NCI-H1417 treated with DMSO at 0.1 percent for 48 hours (cell line): ENCODE data around the gene SERPINE1.
"Not testable (repeated sequence)": the region's sequence is repeated elsewhere in the genome, so short reads cannot be mapped to it uniquely, and the experiment has no call there.

Experiments
- DNase-seq: peaks from one replicate; lab custom pipeline; 2025; lab: John Stamatoyannopoulos, UW

The SERPINE1 gene

DNA sequence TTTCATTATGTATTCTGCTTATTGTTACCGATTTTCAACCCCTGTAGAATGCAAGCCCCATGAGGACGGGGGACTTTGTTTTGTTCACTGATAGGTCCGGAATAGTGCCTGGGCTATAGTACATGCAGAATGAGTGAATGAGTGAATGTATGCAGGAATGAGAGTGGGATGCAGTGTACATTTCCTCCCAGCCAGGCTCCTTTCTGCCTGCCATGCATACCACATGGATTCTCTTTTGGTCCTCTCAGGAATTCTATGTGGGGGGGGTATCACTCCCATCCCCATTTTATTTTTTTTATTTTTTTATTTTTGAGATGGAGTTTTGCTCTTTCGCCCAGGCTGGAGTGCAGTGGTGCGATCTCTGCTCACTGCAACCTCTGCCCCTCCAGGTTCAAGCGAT lies 24.9 kb upstream of the SERPINE1 start:
- no peak for DNase-seq

DNA sequence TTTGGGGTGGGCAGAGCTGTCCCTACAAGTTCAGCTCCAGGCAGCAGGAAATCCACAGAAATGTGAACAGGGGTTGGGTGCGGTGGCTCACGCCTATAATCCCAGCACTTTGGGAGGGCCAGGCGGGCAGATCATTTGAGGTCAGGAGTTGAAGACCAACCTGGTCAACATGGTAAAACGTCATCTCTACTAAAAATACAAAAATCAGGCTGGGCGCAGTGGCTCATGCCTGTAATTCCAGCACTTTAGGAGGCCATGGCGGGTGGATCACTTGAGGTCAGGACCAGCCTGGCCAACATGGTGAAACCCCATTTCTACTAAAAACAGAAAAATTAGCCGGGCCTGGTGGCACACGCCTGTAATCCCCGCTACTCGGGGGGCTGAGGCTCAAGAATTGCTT lies 23.2 kb upstream of the SERPINE1 start:
- DNase-seq: not testable (repeated sequence)

DNA sequence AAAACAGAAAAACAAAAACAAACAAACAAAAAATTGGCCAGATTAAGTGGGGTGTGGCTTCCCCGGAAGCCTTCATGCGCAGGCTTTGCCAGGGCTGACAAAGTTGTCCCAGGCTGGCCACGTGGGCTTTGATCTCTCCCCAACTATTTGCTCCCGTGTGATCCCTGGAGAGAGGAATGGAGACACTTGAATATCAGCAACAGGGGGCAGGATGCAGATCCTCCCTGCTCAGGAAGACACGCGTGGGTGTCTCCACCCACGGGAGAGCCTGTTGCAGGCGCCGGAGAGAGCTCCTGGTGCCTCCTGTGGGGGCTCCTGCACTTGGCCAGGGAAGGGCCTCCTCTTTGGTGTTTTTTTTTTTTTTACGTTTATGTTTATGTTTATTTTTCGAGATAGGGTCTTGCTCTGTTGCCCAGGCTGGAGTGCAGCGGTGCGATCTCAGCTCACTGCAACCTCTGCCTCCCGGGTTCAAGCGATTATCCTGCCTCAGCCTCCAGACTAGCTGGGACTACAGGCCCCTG lies 22.7 kb upstream of the SERPINE1 start:
- no peak for DNase-seq

DNA sequence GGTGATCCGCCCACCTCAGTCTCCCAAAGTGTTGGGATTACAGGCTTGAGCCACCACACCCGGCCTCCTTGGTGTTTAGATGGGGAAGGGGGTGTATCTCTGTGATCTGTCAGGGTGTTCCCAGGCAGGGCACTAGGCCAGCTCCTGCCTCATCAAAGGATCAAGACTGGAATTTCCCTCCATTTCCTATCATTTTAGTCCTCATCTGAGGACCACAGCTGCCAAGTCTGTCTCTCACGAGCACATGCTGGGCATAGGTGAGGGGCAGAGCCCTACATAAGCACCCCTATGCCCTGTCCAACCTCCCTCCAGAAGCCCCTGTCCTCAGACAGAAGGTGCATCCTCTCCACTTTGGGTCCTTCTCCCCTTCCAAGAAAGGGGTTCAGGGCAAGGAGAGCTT lies 22.1 kb upstream of the SERPINE1 start:
- no peak for DNase-seq

DNA sequence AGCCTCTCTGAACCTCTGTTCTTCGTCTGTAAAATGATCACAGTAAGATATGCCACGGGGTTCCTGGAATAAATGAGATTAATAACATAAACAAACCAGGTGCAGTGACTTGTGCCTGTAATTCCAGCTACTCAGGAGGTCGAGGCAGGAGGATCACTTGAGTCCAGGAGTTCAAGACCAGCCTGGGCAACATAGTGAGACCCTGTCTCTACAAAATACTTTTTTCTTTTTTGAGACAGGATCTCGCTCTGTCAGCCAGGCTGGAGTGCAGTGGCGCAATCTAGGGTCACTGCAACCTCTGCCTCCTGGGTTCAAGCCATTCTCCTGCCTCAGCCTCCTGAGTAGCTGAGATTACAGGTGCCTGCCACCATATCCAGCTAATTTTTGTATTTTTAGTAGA lies 21.7 kb upstream of the SERPINE1 start:
- not testable (repeated sequence) for DNase-seq

DNA sequence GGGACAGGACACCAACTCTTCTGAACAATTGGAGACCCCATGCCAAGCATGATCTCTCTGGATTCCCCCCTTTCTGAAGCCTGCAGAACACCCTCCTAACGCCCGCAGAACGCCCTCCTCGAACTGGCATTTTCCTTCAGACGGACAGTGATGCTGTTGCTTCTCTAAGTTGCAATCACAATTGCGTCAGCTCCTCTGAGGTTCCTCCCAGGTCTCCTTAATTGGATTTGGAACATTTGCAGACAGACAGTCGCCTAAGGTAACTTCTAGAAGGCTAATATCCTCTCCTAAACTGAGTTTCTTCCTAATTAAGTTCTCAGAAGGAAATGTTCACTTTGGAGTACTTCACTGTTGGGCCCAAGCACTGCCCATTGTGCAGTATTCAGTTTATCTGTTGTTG lies 20.5 kb upstream of the SERPINE1 start:
- no peak for DNase-seq

DNA sequence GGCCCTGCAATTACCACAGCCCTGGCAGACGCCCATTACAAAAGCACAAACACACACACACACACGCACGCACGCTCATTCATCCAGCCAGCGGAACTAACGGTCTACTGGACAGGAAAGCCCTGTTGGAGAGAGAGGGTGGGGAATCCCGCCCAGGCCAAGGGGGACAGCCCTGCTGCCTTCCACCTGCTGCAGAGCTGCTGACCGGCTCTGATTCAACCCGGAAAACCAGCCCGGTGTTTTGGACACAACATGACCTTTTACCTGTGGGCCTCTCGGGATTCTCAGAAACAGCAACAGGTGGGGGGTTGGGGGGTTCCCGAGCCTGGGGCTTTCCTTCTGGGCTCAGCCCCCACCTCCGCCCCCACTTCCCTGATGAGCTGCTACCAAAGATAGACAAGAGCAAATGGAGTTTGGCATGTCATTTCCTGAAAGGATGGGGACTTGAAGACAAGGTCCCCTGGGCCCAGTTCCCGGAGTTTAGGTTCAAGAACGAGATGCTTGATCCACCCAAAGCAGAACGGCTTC lies 18.5 kb upstream of the SERPINE1 start:
- no peak for DNase-seq

DNA sequence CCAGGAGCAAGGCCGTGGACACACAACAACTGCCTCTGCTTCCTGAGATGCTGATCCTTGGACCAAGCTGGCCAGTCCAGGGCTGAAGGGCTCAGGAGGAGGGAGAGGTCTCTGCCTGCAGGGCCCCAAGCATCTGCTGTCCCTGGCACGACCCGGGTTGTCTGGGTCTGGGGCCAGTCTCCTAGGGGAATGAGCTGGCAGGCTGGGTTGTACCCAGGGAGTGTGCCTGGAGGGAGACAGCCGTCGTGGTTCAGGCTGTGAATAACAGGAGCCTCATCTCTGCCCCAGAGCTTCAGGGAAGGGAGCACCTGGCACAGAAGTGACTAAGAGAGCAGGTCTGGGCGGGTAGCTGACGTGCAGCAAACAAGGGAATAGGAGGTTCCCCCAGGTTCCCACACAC lies 17.9 kb upstream of the SERPINE1 start:
- DNase-seq: no peak

DNA sequence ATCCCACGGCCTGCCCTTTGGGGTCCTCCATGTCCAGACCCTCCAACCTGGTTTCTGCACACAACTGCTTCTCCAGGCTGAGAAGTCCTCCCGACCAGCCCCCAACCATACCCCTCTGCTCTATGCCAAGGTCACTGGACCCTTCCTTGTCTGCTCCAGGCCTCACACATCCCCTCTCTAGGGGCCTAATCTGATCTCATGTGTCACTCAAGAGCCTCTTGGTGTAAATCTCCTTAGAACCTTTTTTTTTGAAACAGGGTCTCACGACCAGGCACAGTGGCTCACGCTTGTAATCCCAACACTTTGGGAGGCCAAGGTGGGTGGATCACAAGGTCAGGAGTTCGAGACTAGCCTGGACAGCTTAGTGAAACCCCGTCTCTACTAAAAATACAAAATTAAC lies 17.5 kb upstream of the SERPINE1 start:
- no peak for DNase-seq

DNA sequence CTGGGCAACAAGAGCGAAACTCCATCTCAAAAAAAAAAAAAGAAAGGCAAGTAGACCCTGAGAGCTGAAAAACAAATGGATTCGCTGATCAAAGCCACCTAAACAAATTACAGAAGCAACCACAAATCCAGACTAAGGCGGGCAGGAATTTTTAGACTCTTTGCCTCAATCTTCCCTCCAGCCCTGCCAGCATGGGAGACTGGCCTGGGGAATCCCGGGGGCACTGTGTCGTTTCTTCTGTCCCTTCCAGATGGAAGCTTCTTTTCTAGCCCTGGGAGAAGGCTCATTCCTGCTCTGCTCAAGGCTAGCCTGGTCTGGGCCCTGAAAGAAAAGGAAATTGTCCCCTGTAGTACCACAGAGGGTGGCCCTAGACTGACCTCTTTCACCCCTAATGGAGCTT lies 15.6 kb upstream of the SERPINE1 start:
- DNase-seq: no peak

DNA sequence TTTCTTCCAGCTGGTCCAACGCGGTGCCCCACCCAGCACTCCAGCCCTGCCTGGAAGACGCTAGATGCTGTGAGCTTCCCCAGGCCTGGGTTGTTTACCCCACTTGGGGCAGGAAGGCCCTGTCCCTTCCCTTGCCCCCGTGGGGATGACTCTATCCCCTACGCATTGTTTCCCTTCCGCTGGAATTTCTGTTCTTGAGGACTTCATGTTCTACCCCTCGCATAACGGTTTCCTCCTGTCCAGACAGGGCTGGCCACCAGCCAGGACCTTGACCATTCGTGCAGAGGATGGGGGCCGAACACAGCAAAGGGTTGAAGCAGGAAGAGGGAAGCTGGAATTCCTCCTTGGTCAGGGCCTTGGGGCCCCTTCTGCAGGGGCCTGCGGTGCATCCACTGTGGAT lies 14.7 kb upstream of the SERPINE1 start:
- no peak for DNase-seq

DNA sequence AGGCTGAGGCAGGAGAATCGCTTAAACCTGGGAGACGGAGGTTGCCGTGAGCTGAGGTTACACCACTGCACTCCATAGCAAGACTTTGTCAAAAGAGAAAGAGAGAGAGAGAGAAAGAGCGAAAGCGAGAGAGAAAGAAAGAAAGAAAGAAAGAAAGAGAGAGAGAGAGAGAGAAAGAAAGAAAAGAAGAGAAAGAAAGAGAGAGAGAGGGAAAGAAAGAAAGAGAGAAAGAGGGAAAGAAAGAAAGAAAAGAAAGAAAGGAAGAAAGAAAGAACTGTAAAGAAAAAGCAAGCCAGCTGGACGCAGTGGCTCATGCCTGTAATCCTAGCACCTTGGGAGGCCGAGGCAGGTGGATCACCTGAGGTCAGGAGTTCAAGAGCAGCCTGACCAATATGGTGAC lies 13.8 kb upstream of the SERPINE1 start:
- DNase-seq: not testable (repeated sequence)

DNA sequence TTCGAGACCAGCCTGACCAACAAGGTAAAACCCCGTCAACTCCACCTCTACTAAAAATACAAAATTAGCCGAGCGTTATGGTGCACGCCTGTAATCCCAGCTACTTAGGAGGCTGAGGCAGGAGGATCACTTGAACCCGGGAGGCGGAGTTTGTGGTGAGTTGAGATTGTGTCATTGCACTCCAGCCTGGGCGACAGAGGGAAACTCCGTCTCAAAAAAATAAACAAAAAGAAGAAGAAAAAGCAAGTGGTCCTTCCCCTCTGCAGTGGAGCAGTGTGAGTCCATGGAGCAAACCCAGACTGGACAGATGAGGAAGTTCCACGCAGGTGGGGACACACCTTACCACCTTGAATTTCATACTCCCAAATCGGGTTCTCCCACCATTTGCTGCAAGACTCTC lies 13.1 kb upstream of the SERPINE1 start:
- no peak for DNase-seq

DNA sequence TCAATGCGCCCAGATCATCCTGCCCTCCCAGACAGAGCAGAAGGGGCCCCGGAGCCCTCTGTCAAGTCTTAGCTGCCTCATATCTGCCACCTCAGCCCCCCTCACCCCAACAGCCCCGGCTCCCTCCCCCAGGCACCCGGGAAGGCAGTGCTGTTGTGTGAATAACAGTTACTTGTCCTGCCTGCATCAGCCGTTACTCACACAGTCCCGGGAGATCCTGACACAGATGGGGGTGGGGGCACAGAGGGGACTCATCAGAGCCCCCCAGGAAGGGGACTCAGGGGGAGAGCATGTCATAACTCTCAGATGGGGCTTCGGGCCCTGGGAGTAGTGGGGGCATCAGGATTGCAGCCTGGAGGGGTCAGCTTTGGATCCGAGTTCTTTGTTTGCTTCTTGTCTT lies 12.4 kb upstream of the SERPINE1 start:
- DNase-seq: no peak

DNA sequence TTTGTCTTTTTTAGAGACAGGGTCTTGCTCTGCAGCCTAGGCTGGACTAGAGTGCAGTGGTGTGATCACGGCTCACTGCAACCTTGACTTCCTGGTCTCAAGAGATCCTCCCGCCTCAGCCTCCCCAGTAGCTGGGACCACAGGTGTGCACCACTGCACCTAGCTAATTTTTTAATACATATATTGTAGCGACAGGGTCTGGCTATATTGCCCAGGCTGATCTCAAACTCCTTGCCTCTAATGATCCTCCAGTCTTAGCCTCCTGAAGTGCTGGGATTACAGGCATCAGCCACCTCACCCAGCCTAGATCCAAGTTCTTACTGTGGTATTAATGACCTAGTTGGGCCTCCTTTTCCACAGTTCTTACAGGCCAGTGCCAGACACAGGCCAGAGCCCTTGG lies 11.7 kb upstream of the SERPINE1 start:
- DNase-seq: no peak

DNA sequence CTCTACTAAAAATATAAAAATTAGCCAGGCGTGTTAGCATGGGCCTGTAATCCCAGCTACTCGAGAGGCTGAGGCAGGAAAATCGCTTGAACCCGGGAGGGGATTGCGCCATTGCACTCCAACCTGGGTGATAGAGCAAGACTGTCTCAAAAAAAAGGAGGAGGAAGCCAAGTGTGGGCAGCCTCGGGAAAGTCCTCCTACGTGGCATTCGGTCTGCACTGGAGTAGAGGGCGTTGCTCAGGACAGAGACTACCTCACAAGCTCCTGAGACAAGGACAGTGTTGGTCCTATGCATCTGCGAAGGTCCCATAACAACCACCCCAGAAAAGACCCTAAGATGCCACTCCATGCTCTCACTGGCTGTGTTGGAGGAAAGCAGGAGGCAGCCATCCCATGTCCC lies 10.0 kb upstream of the SERPINE1 start:
- no peak for DNase-seq

DNA sequence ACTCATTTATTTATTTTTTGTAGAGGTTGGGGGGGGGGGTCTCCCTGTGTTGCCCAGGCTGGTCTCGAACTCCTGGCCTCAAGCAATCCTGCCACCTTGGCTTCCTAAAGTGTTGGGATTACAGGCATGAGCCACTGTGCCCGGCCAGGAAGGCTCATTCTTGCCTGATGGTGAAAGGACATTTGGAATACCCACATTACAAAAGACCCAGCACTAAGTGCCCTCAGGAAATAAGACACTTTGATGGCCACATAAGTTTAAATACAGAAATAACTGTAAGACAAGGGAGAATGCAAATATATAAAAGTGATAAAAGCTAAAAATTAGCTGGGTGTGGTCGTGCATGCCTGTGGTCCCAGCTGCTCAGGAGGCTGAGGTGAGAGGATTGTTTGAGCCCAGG lies 8.0 kb upstream of the SERPINE1 start:
- no peak for DNase-seq

DNA sequence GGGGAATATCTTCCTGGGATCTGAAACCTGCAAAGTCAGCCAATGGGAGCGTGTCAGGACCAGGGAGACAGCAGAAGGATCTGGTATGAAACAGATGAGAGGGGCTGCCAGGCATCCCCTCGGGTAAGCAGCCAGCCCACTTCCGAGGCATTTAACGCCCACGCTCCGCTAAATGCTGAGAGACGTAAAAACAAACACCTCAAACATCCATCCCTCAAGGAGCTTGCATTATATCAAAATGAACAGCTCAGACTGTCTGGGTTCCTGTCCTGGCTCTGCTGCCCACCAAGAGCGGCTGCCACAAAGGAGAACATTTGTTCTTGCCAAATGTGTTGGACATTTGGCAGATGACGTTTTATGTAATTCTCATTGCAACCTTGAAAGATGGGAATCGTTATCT lies 7.0 kb upstream of the SERPINE1 start:
- DNase-seq: no peak

DNA sequence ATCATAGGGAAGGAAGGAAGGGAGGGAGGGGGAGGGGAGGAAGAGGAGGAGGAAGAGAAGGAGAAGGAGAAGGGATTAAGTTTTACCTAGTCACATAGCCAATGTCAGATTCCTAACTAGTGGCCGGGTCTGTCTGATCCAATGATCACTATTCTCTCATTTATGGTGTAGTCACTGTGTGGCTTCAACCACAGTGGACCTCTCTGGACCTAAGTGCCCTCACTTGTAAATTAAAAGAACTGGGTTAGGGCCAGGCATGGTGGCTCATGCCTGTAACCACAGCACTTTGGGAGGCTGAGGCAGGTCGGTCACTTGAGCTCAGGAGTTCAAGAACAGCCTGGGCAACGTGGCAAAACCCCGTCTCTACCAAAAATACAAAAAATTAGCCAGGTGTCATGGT lies 6.6 kb upstream of the SERPINE1 start:
- no peak for DNase-seq

DNA sequence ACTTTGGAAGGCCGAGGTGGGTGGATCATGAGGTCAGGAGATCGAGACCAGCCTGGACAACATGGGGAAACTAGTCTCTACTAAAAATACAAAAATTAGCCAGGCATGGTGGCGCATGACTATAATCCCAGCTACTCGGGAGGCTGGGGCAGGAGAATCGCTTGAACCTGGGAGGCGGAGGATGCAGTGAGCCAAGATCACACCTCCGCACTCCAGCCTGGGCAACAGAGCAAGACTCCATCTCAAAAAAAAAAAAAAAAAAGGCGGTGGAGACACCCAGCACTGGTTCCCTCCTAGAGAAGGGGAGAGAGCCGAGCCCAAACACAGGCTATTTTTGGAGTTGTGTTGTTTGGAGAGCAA lies 5.3 kb upstream of the SERPINE1 start:
- DNase-seq: not testable (repeated sequence)

DNA sequence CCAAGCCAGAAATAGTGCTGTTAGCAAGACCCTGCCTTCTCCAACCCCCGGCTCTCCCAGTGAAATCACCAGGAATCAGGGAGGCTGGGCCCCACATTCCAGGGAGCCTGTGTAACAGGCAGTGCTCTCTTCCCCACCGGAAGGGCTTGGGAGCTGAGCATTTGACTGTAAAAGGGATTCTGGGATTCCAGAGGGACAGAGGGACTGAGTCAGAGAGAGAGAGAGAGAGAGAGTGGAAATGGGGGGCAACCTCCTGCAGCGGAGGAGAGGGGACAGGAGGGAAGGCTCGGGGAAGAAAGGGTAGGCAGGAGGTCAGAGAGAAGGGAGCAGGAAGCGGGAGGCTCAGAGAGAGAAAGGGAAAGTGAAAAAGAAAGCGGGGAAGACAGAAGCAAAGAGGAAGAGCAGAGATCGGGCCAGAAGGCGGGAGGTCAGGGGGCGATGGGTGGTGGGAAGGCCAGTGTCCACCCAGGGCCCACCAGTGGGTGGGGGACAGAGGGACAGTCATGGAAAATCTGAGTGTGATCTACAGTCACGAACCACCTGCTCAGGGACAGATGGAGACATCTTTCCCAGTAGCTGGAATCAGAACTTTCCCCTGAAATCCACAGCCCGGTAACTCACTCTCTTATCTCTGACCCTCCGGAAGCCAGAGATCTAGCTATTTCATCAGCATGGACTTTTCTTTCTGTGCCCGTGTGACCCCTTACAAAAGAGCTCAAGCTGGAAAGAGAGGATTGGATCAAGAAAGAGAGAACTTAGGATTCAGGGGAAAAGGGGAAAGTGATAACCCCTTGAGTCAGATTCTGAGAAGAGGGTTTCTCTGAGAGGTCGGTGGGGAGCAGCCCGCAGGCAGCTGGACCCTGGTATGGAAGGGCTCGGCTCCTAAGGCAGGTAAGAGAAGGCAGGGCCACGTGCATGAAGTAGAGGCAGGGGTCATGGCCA lies 4.6 kb upstream of the SERPINE1 start:
- DNase-seq: no peak

DNA sequence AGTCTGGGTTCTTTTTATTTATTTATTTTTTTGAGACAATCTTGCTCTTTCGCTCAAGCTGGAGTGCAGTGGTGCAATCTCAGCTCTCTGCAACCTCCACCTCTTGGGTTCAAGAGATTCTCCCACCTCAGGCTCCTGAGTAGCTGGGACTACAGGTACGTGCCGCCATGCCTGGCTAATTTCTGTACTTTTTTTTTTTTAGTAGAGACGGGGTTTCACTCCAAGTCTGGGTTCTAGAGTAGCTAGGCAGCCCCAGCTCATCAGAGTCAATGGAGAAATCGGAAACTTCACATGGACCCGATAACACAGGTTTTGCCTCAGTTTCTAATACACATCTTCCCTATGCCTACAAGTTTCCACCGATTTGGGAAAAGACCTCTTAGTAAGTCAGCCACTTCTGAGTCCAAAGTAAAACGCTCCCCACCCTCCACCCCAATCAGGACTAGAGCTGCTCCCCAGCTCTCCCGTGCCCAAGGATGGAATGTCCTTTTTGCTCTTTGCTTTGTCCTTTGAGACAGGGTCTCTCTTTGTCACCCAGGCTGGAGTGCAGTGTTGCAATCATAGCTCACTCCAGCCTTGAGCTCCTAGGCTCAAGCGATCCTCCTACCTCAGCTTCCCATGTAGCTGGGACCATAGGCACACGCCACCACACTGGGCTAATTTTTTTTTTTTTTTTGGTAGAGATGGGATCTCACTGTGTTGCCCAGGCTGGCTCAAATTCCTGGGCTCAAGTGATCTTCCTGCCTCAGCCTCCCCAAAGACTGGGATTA lies 3.8 kb upstream of the SERPINE1 start:
- no peak for DNase-seq

DNA sequence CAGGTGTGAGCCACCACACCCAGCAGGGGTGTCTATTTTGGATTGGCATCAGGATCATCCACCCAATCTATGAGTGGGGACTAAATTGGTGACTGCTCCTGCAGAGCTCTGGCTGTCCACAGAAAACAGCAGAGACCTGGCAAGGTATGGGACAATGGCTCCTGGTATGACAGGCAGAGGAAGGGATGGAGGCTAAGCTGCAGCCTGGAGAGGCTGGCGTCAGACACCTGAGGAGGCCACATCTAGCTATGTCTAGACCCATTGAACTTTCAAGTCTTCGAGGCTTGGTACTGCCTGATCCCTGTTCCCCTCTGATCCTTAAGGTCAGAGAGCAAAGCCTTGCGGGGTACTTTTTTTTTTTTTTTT lies 3.2 kb upstream of the SERPINE1 start:
- DNase-seq: no peak
